GM19328 (cell line): ENCODE data around the gene AMIGO3.

Experiments
- ATAC-seq: cut with Tn5 transposase; IDR thresholded peaks from one replicate; pipeline ENCODE4 v1.9.1; 2021; ENCODE audit warnings: mild to moderate bottlenecking, moderate library complexity; ENCODE audit not compliant: unreplicated experiment

AMIGO3 gene

DNA sequence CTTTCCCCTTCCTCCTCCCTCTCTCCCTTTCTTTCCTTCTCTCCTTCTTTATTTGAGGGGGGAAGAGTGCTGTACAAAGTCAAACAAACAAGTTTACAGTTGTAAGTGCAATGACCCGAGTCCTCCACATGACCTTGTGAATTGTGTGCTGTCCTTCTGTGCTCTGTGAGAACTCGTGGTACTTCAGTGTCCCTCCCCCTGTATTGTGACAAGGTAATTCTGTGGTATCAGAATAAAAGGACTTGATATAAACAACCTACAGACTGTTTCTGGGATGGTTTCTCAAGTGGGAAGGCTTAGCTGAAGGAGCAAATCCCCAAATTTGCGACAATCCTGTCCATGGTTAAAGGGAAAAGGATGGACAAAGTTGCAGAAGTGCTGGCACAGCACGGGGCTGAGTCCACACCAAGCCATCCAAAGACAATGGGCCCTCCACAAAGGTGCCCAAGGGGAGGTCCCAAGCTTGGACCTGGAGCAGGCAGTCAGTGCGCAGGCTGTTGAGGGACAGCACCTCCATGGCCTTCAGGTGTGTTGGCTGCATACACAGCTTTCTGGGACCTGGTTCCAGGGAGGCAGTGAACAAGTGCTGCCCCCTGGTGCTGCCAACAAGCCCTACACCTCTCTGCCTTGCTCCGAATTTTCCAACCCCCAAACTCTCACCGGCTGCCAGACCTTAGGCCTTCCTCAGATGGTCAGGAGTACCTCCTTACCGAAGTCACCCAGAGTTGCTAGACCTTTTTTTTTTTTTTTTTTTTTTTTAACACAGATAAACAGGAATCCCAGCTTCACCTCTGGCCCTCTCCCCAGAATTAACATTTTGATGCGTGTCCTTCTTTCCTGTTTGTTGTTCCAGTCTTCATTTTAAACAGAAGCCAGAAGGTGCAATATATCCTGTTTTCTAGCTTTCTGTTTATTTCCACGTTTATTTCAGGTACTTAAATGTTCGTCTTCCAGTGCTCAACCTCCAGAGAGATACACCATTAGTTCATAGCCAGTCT lies 47.9 kb downstream of the AMIGO3 start:
- no peak for ATAC-seq

DNA sequence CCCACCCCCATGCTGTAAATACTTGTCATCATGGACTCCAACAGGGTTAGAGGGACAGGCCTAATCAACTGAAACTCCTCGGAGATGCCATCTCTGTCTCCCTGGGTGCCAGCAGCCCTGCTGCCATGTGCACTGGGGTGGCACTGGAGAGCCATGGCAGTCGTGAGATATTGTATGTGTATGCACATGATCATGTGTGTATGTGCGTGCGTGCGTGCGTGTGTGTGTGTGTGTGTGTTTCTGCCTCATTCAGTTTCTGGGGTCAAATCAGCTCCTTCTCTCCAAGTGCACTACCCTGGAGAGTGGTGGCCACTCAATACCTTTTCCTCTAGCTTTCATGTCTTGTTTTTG lies 48.6 kb downstream of the AMIGO3 start:
- no peak for ATAC-seq

DNA sequence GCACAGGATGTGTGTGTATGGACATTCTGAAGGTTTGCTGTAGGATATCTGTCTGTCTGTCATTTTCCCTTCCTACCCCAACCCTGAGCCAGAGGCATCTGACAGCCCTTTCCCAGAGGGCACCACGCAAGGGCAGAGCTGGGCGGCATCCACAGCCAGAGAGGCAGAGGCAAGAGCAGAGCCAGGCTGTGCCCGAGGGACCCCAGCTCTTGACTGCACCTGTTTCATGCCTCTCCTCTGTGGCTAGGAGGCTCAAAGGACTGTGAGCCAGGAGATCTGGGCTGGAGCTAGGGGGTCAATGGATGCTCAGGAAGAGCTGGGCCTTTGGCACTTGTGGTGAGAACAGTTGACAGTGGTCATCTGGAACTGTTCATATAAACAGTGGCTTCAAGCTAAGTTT lies 50.1 kb downstream of the AMIGO3 start:
- ATAC-seq, result no peak

DNA sequence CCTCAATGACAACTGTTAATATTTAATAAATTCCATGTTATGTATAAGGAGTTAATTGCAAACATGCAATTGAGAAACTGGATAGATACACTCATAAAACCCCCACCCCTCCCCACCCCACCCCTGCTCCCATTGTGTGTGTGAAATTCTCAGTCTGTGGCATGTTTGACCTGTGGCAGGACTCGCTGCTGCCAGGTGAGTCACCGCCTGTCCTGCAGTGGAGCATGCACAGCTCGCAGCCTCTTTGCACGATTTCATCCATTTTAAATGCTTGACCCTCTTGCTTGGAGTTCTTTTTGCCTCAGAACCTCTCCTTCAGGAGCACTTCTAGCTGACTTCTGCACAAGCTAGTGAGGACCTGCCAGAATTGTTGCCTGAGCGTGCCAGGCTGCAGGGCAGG lies 50.6 kb downstream of the AMIGO3 start:
- no peak for ATAC-seq

DNA sequence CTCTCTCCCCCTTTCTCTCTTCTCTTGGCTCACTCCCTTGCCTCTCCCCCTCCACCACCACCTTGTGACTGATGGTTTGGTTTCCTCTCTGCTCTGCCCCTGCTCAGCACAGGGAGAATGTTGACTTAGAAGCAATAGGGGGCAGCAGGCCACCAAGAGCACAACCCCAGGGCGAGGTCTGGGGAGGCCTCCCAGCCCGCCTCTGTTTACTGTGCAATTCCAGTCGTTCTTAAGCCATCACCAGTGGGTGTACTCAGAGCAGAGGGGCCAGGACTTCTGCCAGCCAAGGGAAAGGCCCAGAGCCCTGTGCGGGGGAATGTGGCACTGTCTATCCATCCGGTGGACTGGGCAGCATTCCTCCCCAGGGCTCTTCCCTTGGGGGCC lies 51.1 kb downstream of the AMIGO3 start:
- ATAC-seq, result no peak

DNA sequence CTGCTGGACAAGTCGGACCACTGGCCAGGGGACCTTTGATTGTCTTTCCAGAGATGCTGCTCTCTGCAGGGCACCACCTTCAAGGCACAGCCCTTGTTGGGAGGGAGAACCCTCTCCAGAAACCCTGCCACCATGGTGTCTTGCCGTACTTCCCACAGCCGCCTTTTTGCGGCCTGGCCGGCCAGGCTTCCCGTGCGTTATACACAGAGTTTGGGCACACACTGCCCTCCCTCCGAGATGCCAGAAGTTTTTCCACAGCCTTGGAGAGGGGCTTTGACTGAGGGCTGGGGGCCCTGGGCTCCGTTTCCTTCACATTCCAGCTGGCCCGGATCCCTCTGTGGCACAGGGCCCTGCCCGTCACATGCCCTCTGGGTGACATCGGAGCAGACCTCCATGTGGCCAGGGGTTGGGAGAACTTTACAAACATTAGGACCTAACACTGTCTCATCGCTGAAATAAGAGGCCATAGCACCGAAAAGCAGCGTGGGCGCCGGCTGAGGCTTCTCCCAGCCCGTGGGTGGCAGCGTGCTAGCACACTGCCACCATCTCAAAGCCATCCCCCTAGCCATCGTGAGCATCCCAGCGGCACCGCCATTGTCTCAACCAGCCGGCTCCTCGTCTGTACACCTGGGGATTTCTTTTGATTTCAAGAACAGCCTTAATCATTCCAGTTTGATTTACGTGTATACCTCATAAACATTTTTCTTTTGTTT lies 51.6 kb downstream of the AMIGO3 start:
- ATAC-seq, result no peak
